HG03460 (cell line): ENCODE results near the gene INTS6.

Experiments
- ATAC-seq: cut with Tn5 transposase; IDR thresholded peaks from one replicate; pipeline ENCODE4 v1.9.1; 2021; ENCODE audit not compliant: unreplicated experiment

INTS6 gene

GRCh38 chr13:51348069-51348967 is 104.5 kb downstream of the INTS6 start:
- ATAC-seq, result no peak

DNA sequence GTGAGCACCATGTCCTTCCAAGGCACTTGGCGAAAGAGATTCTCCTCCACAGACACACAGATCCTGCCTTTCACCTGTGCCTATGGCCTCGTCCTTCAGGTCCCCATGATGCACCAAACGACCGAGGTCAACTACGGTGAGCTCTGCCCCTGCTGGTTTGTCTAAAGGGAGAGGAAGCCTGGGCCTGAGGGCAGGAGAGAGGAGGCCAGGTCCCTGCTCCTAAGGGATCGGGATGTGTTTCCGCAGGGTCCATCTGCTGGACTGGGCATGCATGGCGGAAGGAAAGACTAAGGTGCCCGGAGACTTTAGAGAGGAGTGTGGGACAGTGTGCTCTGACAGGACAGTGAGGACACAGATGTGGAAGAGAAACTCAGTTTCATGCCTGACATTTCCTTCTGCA is 105.7 kb downstream of the INTS6 start:
- ATAC-seq, result no peak

DNA sequence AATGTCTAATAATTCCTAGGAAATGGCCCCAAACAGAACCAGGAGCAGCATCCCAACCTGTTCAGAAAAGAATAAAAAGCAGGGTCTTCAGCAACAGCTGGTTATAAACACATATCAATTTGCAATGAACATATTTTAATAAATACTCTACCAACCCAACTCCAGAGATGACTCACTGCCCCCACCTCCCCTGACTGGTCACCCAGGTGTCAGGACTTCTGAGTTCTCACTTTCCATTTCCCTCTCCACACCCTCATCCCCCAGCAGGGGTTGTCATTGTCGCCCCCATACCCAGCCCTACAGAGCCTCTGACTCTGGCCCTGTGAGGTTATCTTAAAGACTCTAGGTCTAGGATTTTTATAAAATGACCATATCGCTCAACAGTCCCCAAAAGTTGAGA is 106.4 kb downstream of the INTS6 start:
- no peak for ATAC-seq

DNA sequence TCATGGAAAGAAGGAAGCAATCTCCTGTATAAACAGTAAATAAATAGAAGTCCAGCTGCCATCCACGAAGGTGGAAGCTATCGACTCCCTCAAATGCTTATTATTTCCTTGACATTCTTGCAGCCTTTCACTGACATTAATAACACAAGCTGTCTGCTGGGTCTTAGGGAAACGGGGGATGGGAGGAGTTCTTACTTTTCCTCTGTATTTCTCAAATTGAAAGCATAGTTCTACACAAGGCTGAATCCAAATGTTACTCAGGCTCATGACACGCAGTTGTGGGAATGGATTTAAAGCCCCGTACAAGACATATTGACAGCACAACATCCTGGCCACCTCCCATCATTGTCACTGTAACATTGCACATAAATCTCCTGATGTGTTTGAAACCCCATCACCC is 109.4 kb downstream of the INTS6 start:
- ATAC-seq, result no peak

GRCh38 chr13:51342706-51343105 is 110.1 kb downstream of the INTS6 start:
- ATAC-seq, result no peak

GRCh38 chr13:51341791-51342190 is 111.0 kb downstream of the INTS6 start:
- no peak for ATAC-seq

DNA sequence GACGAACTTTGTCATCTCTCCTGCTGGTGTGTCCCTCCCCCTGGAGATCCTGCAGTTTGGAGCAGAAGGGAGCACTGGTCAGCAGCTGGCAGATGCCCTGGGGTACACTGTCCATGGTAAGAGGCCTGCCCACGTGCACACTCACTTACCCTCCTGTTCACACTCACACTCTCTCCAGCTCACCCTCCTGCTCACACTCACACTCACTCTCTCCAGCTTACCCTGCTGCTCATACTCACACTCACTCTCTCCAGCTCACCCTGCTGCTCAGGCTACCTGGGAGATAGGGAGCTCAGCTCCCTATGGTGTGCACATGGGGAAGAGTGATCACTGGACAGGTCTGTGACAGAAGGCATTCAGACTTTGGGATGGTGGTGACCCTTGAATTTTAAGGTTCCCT is 111.6 kb downstream of the INTS6 start:
- no peak for ATAC-seq

DNA sequence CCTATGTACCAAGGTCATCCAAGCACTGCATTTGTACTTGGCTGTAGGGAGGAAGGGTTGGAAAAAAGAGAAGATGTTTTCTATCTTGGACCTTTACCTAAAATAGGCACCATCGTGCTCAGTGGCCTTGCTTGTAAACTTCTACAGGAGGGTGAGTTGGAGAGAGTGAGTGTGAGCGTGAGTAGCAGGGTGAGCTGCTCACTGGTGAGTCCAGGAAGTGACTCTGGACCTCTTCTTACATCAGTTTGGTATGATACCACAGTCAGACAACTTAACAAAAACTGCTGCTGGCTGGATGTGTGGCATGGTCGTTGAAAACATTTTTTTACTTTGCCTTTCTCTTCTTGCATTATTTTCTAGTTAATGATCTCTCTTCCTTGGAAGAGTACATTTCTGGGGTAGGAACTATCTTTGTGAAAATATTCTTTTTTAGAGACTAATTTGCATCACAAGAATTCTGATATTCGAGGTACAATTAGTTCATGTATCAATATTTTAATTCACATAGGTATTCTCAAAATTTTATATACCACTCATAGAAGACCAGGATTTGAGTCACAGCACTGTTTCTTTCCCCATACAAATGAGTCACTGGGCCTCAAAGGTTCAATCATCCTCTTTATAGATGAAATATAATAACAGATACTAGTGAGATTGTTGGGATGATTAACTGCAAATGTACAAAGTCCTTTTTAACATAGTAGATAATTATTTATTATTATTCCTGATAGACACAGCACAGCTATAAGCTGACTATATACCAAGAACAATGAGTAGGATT is 112.7 kb downstream of the INTS6 start:
- ATAC-seq, result no peak

- ATAC-seq, result no peak
Measured at GRCh38 chr13:51339354-51339753, 113.5 kb downstream of the INTS6 start, which contains the start of gene SERPINE3. Gene SERPINE3, plus strand, starts transcription at chr13:51339691. Its CDS starts 1,401 bp downstream, at chr13:51341092.

- ATAC-seq, result no peak
Measured at GRCh38 chr13:51336746-51337145, 116.1 kb downstream of the INTS6 start.

- ATAC-seq, result no peak
Measured at GRCh38 chr13:51333826-51334225, 119.0 kb downstream of the INTS6 start.

GRCh38 chr13:51333421-51333820 is 119.4 kb downstream of the INTS6 start:
- ATAC-seq, result no peak

DNA sequence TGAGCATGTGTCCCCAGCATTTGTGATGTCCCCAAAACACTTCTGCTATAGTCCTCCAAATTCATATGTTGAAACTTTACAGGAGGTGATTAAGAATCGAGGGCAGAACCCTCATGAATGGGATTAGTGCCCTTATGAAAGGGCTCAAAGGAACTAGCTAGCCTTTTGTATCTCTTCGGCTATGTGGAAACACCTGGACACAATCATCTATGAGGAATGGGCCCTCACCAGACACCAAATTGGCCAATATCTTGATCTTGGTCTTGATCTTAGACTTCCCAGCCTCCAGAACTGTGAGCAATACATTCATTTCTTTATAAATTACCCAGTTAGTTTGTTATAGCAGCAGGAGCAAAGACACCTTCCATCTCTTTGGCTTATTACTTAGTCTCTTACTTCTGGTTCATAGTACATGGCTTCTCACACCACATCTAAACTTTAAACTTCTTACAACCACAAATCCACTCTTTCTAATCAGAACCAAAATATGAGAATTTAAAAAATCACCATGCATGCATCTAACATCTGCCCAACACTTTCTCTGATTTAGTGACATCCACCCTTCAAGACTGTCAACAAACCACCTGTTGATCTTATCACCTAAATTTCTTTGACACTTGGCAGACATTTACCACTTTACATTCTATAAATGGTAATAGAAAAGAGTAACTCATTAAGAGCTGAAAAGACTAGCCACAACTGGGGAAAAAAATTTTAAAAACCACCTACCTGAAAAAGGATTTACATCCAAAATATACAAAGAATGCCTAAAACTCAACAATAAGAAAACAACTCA is 120.1 kb downstream of the INTS6 start:
- no peak for ATAC-seq

DNA sequence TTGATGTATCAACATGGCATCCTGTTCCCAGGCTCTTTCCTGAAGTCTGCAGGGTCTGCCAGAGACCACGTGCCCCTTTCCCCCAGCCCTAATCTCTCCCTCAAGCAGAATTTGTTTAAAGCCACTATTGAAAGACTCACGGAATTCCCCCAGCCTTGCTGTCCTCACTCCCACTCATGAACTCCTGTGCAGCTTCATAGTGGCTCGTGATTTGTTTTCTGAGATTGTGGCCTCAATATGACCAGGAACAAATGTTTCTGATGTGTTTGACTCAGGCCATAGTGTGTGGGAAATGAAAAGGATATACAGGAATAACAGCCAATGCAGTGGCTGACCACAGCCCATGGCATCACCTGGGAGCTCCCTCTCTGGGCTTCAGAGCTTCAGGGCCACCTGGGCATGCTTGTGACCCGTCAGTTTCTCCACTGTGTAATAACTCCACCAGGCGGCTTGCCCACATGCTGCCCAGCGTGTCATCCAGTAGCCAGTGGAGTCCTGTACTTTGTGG is 121.4 kb downstream of the INTS6 start:
- ATAC-seq, result no peak

DNA sequence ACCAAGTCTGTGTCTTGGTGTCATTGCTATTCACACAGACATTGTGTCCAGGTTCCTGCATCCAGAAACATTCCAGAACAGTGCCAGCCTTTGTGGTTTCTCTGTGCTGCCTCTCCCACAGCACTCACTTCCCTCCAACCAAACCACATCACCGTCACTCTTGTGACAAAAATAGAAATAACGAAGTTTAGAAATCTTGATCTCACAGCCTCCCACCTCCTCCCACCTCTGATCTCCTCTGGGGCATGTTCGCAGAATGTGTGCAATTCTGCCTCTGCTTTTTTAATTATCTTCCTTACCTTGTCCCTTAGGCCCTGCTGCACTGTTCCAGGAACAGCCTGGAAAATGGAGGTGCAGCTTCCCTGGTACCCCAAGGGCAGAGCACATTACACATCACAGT is 122.0 kb downstream of the INTS6 start:
- ATAC-seq, result no peak

- no peak for ATAC-seq
Measured at GRCh38 chr13:51329606-51330005, 123.2 kb downstream of the INTS6 start.

GRCh38 chr13:51328488-51328887 is 124.3 kb downstream of the INTS6 start:
- ATAC-seq, result no peak

GRCh38 chr13:51327961-51328360 is 124.9 kb downstream of the INTS6 start:
- no peak for ATAC-seq

- ATAC-seq, result no peak
Measured at GRCh38 chr13:51326777-51327176, 126.1 kb downstream of the INTS6 start.

GRCh38 chr13:51325837-51326236 is 127.0 kb downstream of the INTS6 start:
- no peak for ATAC-seq
